Fibroblast of lung (primary cell): ENCODE measurements around the gene AHCYL2.

ENCODE experiments used
- EZH2 ChIP-seq: IDR thresholded peaks from 2 replicates; pipeline ENCODE4 v1.5.1; 2012; ENCODE audit warnings: low read length, control low read depth, mild to moderate bottlenecking; ENCODE audit errors: missing control alignments
- TF ChIP-seq, protein P1 (sequence below), 2 donors: IDR thresholded peaks in 1 of 2; conservative IDR thresholded peaks in 1 of 2; 1 replicate in 1 of 2; 2 replicates in 1 of 2; pipeline ENCODE4 v1.5.1; 2011 to 2012; ENCODE audit warnings: low read length in 2 of 2, control low read depth in 1 of 2, inconsistent platforms in 1 of 2, low read depth in 1 of 2, mild to moderate bottlenecking in 1 of 2

- TF ChIP-seq, protein P1, sequence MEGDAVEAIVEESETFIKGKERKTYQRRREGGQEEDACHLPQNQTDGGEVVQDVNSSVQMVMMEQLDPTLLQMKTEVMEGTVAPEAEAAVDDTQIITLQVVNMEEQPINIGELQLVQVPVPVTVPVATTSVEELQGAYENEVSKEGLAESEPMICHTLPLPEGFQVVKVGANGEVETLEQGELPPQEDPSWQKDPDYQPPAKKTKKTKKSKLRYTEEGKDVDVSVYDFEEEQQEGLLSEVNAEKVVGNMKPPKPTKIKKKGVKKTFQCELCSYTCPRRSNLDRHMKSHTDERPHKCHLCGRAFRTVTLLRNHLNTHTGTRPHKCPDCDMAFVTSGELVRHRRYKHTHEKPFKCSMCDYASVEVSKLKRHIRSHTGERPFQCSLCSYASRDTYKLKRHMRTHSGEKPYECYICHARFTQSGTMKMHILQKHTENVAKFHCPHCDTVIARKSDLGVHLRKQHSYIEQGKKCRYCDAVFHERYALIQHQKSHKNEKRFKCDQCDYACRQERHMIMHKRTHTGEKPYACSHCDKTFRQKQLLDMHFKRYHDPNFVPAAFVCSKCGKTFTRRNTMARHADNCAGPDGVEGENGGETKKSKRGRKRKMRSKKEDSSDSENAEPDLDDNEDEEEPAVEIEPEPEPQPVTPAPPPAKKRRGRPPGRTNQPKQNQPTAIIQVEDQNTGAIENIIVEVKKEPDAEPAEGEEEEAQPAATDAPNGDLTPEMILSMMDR (conservative IDR thresholded peaks at IDR 0.05 in 1 of 2, IDR thresholded peaks at IDR 0.05 in 1 of 2; ENCODE audit: low read depth in 1 of 2, low read length in 2 of 2) = no peak
- TF ChIP-seq EZH2 = no peak
These were observed 152.2 kb downstream of the AHCYL2 start for GRCh38 chr7:129376778-129377700.
